ENCODE results near the gene FASN.

- TF ChIP-seq CTCF (IDR thresholded peaks at IDR 0.05; ENCODE audit: insufficient read depth, low read length, poor library complexity, severe bottlenecking): no peak
- no peak for TF ChIP-seq EZH2phosphoT487 (conservative IDR thresholded peaks at IDR 0.05; ENCODE audit: low read length)
Measured at GRCh38 chr17:82092995-82093751, 4.9 kb downstream of the FASN start.

All from SU-DHL-6 (cell line).